Suppressor macrophage treated with lipopolysaccharide for 1 hour (primary cell): ENCODE results near the gene SLC25A21.

Experiments used
- DNase-seq, 3 donors: peaks; one replicate each; pipeline ENCODE4 v3.0.0-alpha.2; 2020 to 2022

The SLC25A21 gene

GRCh38 chr14:37140176-37140575, 32.2 kb downstream of the SLC25A21 start:
- no peak for DNase-seq

GRCh38 chr14:37139710-37140109, 32.7 kb downstream of the SLC25A21 start:
- DNase-seq: no peak

GRCh38 chr14:37138898-37139297, 33.5 kb downstream of the SLC25A21 start:
- no peak for DNase-seq

GRCh38 chr14:37133284-37133913, 39.0 kb downstream of the SLC25A21 start:
- no peak for DNase-seq

- DNase-seq: no peak
Observed at GRCh38 chr14:37131205-37131604, 41.2 kb downstream of the SLC25A21 start.

GRCh38 chr14:37129047-37129446, 43.4 kb downstream of the SLC25A21 start:
- no peak for DNase-seq

- DNase-seq: no peak
Observed at GRCh38 chr14:37124614-37125013, 47.8 kb downstream of the SLC25A21 start.

GRCh38 chr14:37122919-37123639, 49.3 kb downstream of the SLC25A21 start:
- DNase-seq: no peak

GRCh38 chr14:37122288-37122687, 50.1 kb downstream of the SLC25A21 start:
- DNase-seq: no peak

GRCh38 chr14:37118673-37119366, 53.6 kb downstream of the SLC25A21 start:
- DNase-seq: no peak

GRCh38 chr14:37116933-37117849, 55.2 kb downstream of the SLC25A21 start:
- DNase-seq: no peak

GRCh38 chr14:37115406-37115805, 57.0 kb downstream of the SLC25A21 start:
- DNase-seq: no peak

GRCh38 chr14:37114559-37114958, 57.8 kb downstream of the SLC25A21 start:
- DNase-seq: no peak

GRCh38 chr14:37114002-37114401, 58.4 kb downstream of the SLC25A21 start:
- DNase-seq: no peak

- no peak for DNase-seq
Observed at GRCh38 chr14:37098132-37098531, 74.3 kb downstream of the SLC25A21 start.

GRCh38 chr14:37094502-37094901, 77.9 kb downstream of the SLC25A21 start:
- DNase-seq: no peak

GRCh38 chr14:37093364-37093763, 79.0 kb downstream of the SLC25A21 start:
- DNase-seq: no peak

- DNase-seq: no peak
Observed at GRCh38 chr14:37091651-37092050, 80.8 kb downstream of the SLC25A21 start.

GRCh38 chr14:37090026-37090425, 82.4 kb downstream of the SLC25A21 start:
- no peak for DNase-seq

- DNase-seq: no peak
Observed at GRCh38 chr14:37089410-37089809, 83.0 kb downstream of the SLC25A21 start.

- DNase-seq: no peak
Observed at GRCh38 chr14:37088356-37089215, 83.8 kb downstream of the SLC25A21 start.

- no peak for DNase-seq
Observed at GRCh38 chr14:37087520-37087919, 84.9 kb downstream of the SLC25A21 start.
